ENCODE measurements around the gene C11orf68. TPM values are rescaled to one million over a fixed set of nuclear protein-coding genes. Genes with fewer than 3 reads are reported as not detected.

C11orf68 gene
- total RNA-seq, 2 donors from 2014 or later = 26.6 to 29.0 TPM

DNA sequence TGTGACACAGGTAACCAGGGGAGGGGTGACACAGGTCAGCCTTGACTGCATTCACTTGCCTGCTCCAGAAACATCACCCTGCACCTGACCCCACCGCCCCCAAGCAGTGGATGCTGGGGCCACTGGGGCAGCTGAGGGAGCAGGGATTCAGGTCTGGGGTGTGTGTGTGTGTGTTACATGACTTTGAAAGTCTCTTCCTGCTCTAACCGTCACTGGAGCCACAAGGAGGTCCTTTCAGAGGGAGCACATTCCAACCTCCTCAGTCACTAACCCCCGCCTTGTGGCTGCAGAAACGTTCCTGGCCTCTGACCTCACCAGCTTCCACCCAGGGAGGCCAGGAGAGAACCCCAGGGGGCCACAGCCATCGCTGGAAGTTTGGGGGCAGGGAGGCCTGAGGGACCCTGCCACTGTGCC lies 15.8 kb downstream of the C11orf68 start:
- H3K9ac ChIP-seq (ENCODE audit: low read depth in 2 of 2, low read length in 2 of 2) = no peak overlapping the region
- no peaks in the 10 kb centered on the region for H3K27me3 ChIP-seq
- no peak overlapping the region for H3K27ac ChIP-seq

DNA sequence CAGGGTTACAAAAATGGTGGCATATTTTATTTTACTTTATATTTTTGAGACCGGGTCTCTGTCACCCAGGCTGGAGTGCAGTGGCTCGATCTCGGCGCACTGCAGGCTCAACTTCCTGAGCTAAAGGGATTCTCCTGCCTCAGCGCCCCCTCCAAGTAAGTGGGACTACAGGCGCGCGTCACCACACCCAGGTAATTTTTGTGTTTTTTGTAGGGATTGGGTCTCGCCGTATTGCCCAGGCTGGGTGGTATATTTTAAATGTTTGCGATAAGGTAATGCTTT lies 18.0 kb downstream of the C11orf68 start:
- no peaks in the 10 kb centered on the region for H3K27me3 ChIP-seq
- H3K9me3 ChIP-seq = no peaks in the 10 kb centered on the region
- peak overlapping the region; percentile 32 for H3K27ac ChIP-seq
- no peak for DNase-seq
- no peak overlapping the region for H3K9ac ChIP-seq (ENCODE audit: low read depth in 2 of 2, low read length in 2 of 2)
- peak overlapping the region; percentile 53 for H3K4me3 ChIP-seq
- TF ChIP-seq, protein P1, sequence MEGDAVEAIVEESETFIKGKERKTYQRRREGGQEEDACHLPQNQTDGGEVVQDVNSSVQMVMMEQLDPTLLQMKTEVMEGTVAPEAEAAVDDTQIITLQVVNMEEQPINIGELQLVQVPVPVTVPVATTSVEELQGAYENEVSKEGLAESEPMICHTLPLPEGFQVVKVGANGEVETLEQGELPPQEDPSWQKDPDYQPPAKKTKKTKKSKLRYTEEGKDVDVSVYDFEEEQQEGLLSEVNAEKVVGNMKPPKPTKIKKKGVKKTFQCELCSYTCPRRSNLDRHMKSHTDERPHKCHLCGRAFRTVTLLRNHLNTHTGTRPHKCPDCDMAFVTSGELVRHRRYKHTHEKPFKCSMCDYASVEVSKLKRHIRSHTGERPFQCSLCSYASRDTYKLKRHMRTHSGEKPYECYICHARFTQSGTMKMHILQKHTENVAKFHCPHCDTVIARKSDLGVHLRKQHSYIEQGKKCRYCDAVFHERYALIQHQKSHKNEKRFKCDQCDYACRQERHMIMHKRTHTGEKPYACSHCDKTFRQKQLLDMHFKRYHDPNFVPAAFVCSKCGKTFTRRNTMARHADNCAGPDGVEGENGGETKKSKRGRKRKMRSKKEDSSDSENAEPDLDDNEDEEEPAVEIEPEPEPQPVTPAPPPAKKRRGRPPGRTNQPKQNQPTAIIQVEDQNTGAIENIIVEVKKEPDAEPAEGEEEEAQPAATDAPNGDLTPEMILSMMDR (IDR thresholded peaks at IDR 0.05) = no peak
- intact Hi-C loops (cut with DNase I) = no loop called here
- H3K4me1 ChIP-seq = peaks cover 9% of the 10 kb centered on the region
- H3K36me3 ChIP-seq = no peaks in the 10 kb centered on the region

More for the DNA sequence above, 15.8 kb downstream of the C11orf68 start:
- Histone ChIP-seq H3K4me3 (no peak overlapping the region), H3K36me3 (no peaks in the 10 kb centered on the region), H3K4me1 (peaks cover 9% of the 10 kb centered on the region), H3K9me3 (no peaks in the 10 kb centered on the region)
- intact Hi-C loops (cut with DNase I) = no loop called here
- no peak for DNase-seq
- TF ChIP-seq, protein P1 (IDR thresholded peaks at IDR 0.05) = no peak

DNA sequence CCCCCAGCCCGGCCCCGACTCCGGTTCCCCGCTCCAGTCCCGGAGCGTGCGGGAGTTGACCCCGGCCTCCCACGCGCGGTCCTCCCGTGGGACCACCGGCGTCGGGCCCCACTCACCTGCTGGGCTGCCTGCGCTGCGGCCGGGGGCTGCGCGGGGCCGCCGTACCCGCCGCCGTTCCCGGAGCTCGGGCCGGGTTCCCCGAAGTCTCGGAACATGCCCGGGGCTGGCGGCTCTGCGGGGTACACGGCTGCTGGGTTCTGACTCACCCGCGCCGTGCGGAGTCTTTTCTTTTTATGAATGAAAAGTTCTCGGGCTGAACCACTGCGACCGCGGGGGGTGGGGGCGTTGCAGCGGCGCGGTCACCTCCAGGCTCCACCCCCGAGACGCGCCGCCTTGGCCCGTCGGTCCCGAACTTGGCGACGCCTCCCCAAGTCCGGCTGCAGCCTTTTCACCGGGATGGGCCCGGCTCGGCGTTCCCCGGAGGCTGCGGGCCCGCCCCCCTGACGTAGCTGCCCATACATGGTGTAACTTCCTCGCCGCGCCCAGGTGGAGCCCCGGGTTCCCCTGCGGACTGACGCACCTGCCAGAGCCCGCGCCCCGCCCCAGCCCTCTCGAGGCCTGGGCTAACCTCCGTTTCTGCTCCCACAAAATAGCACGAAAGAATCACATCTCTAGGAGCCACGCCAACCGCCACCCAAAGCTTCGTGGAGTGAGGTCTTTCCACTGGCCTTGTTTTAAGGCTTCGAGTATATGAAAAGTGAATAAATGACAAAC lies 18.6 kb downstream of the C11orf68 start, which contains the start of gene FOSL1:
FOSL1 (minus strand) TSS at position 264 of the 774 bp plus-strand sequence; CDS start at position 215, 49 bp downstream.
- Histone ChIP-seq H3K4me1 (peaks cover 9% of the 10 kb centered on the region), H3K4me3 (peak within 1 kb of the TSS; percentile 53), H3K9ac (ENCODE audit: low read depth in 2 of 2, low read length in 2 of 2) (peak within 1 kb of the TSS; percentile 51), H3K27ac (peak within 1 kb of the TSS; percentile 34), H3K9me3 (no peaks in the 10 kb centered on the region), H3K27me3 (no peaks in the 10 kb centered on the region), H3K36me3 (no peaks in the 10 kb centered on the region)
- TF ChIP-seq, protein P1 (IDR thresholded peaks at IDR 0.05) = no peak
- intact Hi-C loops (cut with DNase I) = no loop called here
- peak; percentile 96 for DNase-seq

DNA sequence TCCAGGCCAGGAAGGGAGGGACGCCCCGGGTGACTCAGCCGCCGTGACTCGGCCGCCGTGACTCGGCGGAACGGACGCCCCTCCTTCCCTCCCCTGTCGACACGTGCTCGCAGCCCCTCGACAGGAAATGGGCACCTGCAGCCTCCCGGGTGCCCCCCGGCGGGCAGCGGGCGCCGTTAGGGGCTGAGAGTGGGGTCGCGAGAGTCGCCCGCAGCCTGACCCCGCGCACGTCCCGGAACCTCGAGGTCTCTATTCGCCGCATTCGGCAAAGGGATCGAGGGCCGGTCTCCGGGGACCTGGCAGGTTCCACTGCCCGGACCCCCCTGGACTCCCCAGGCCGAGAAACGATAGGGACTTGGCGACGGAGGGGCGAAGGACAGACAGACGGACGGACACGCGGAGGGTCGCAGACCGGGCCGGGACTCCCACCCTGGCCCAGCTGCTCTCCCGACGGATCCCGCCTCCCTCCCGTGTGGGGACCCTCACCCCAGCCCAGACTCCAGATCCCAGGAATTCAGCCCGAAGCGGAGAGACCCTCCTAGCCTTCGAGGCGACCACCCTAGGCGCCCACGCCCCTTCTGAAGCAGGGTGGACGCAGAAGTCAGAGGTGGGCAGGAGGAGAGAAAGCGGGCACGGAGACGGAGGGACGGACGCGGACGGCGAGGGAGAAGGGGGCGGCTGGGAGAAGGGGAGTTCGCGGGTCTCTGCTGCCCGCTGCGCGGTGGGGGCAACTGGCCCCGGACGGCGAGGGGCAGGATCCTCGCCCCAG lies 19.3 kb downstream of the C11orf68 start:
- peak overlapping the region; percentile 53 for H3K4me3 ChIP-seq
- intact Hi-C loops (cut with DNase I) = no loop called here

DNA sequence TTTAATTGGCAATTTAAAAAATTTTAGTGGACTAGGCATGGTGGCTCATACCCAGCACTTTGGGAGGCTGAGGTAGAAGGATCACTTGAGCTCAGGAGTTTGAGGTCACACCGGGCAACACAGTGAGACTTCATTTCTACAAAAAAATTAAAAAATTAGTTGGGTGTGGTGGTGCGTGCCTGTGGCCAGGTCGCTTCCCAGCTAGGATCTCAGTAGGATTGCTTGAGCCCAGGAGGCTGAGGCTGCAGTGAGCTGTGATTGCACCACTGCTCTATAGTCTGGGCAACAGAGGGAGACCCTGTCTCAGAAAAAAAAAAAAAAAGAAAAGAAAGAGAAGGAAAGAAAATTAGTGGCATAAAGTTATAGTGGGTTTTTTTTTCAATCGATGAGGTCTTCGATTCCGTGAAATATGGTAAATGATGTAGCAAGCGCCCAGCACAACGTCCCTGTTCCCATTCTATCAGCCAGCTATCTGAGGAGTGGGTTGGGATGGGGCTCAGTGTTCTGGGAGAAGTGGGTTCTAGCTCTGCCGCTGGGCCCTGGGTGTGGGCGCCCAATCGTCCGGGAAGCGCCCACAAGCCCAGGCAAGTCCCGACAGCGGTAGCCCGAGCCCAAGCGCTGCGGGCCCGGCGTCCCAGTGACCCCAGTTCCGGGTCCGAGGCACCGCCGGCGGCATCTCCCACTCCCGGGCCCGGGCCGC lies 20.1 kb downstream of the C11orf68 start:
- H3K4me3 ChIP-seq = peak overlapping the region; percentile 53
- TF ChIP-seq, protein P1 (IDR thresholded peaks at IDR 0.05) = no peak
- DNase-seq = no peak
- peak overlapping the region; percentile 24 to 40 for H3K9ac ChIP-seq (ENCODE audit: low read depth in 2 of 2, low read length in 2 of 2)
- H3K4me1 ChIP-seq = peaks cover 9% of the 10 kb centered on the region
- no peak overlapping the region for H3K27ac ChIP-seq
- H3K9me3 ChIP-seq = no peaks in the 10 kb centered on the region
- H3K36me3 ChIP-seq = no peaks in the 10 kb centered on the region
- intact Hi-C loops (cut with DNase I) = no loop called here
- no peaks in the 10 kb centered on the region for H3K27me3 ChIP-seq

More for the DNA sequence above, 19.3 kb downstream of the C11orf68 start:
- peak overlapping the region; percentile 34 for H3K27ac ChIP-seq
- no peaks in the 10 kb centered on the region for H3K36me3 ChIP-seq
- H3K27me3 ChIP-seq = no peaks in the 10 kb centered on the region
- peak; percentile 57 for DNase-seq
- no peaks in the 10 kb centered on the region for H3K9me3 ChIP-seq
- peak overlapping the region; percentile 51 for H3K9ac ChIP-seq (ENCODE audit: low read depth in 2 of 2, low read length in 2 of 2)
- TF ChIP-seq, protein P1 (IDR thresholded peaks at IDR 0.05) = no peak
- peaks cover 9% of the 10 kb centered on the region for H3K4me1 ChIP-seq
